ENCODE results near the gene RFPL3.

- TF ChIP-seq CEBPB (IDR thresholded peaks at IDR 0.05; ENCODE audit: borderline replicate concordance in 1 of 2, low read depth in 2 of 2, low read length in 2 of 2) (no peak), CTCF (IDR thresholded peaks at IDR 0.05 in 2 of 3, conservative IDR thresholded peaks at IDR 0.05 in 1 of 3; ENCODE audit: control insufficient read depth in 2 of 3, extremely low read depth in 1 of 3, insufficient read depth in 1 of 3, low read depth in 3 of 3, low read length in 3 of 3) (no peak), YY1 (IDR thresholded peaks at IDR 0.05; ENCODE audit: low read depth, low read length) (no peak), E4F1 (IDR thresholded peaks at IDR 0.05; ENCODE audit: borderline replicate concordance, partially characterized antibody) (no peak), POLR2AphosphoS5 (IDR thresholded peaks at IDR 0.05; ENCODE audit: low read length) (no peak), RAD21 (IDR thresholded peaks at IDR 0.05; ENCODE audit: insufficient read depth, low read depth, low read length) (no peak), ZNF274 (IDR thresholded peaks at IDR 0.05; ENCODE audit: insufficient read depth, insufficient read length) (no peak), ATF3 (IDR thresholded peaks at IDR 0.05; ENCODE audit: borderline replicate concordance, extremely low read depth, low read depth, low read length) (no peak), POLR2A (IDR thresholded peaks at IDR 0.05; ENCODE audit: low read depth, low read length) (no peak), KAT2A (conservative IDR thresholded peaks at IDR 0.05; ENCODE audit: control insufficient read depth, low read depth, low read length) (no peak), ZBTB11 (CRISPR knock-in tag; IDR thresholded peaks at IDR 0.05) (no peak), ZBTB33 (IDR thresholded peaks at IDR 0.05) (no peak), RFX5 (IDR thresholded peaks at IDR 0.05; ENCODE audit: low read depth, low read length) (no peak), IRF3 (IDR thresholded peaks at IDR 0.05) (no peak)
These were observed 44.1 kb upstream of the RFPL3 start for GRCh38 chr22:32313532-32313931.

Data from GM12878 (cell line).